Choroid plexus epithelial cell (primary cell): ENCODE data around the gene TMEM86A.

Experiments
- DNase-seq: peaks from one replicate; pipeline ENCODE4 v3.0.0-alpha.2; 2010; ENCODE audit warnings: low read depth
- H3K4me3 ChIP-seq: 2 replicates; pipeline ENCODE4 v1.5.1; 2011; ENCODE audit warnings: low read depth, mild to moderate bottlenecking, control low read depth, low read length, moderate library complexity
- TF ChIP-seq, protein P1 (sequence below): conservative IDR thresholded peaks from 2 replicates; pipeline ENCODE4 v1.5.1; 2011; ENCODE audit warnings: low read depth, mild to moderate bottlenecking, control low read depth, inconsistent platforms, low read length, moderate library complexity

Gene TMEM86A

DNA sequence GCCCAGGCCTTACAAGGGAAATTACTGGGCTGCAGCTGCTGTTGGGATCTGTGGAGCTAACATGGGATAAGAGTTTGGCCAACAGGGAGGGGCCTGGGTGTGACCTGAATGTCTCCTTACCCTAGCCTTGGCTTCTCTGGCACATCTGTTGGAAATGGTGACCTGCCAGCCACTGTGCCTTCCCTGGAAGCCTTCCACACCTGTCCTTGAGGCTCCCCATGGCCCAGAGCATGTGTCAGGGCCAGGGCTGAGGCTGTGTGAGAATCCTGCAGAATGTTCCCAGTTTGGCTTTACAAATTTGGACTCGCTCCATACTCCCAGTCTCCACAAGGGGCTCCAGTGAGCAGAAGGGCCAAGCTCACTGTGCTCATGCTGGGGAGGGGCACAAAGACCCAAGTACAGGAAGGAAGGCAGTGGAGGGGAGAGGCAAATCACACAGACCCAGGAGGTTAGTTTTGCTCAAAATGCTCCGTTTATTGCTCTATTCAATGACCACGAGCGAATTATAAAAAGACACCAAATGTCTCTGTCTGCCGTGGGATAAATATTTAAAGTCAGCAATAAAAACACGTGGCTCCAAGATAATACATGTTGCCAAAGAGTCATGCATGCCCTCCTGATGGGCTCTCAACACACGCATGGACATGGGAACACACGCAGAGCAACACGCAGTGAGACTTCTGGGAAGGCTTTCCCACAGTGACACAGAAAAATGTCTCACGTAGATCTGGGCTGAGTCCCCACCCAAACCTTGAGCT is 29.1 kb downstream of the TMEM86A start:
- peak; percentile 48 for DNase-seq
- no peak overlapping the region for H3K4me3 ChIP-seq
- TF ChIP-seq, protein P1, sequence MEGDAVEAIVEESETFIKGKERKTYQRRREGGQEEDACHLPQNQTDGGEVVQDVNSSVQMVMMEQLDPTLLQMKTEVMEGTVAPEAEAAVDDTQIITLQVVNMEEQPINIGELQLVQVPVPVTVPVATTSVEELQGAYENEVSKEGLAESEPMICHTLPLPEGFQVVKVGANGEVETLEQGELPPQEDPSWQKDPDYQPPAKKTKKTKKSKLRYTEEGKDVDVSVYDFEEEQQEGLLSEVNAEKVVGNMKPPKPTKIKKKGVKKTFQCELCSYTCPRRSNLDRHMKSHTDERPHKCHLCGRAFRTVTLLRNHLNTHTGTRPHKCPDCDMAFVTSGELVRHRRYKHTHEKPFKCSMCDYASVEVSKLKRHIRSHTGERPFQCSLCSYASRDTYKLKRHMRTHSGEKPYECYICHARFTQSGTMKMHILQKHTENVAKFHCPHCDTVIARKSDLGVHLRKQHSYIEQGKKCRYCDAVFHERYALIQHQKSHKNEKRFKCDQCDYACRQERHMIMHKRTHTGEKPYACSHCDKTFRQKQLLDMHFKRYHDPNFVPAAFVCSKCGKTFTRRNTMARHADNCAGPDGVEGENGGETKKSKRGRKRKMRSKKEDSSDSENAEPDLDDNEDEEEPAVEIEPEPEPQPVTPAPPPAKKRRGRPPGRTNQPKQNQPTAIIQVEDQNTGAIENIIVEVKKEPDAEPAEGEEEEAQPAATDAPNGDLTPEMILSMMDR: peak; percentile 86

- H3K4me3 ChIP-seq: no peak overlapping the region
- DNase-seq: no peak
- TF ChIP-seq, protein P1: no peak
Measured at GRCh38 chr11:18728658-18729057, 30.1 kb downstream of the TMEM86A start.

- DNase-seq: no peak
- TF ChIP-seq, protein P1: no peak
- no peak overlapping the region for H3K4me3 ChIP-seq
Measured at GRCh38 chr11:18729426-18729825, 30.8 kb downstream of the TMEM86A start.

- TF ChIP-seq, protein P1: no peak
- no peak for DNase-seq
- no peak overlapping the region for H3K4me3 ChIP-seq
Measured at GRCh38 chr11:18730020-18730419, 31.4 kb downstream of the TMEM86A start.

- H3K4me3 ChIP-seq: no peak overlapping the region
- TF ChIP-seq, protein P1: no peak
- DNase-seq: no peak
Measured at GRCh38 chr11:18731441-18731840, 32.9 kb downstream of the TMEM86A start.

- DNase-seq: peak; percentile 68
- H3K4me3 ChIP-seq: no peak overlapping the region
- TF ChIP-seq, protein P1: peak; percentile 99
Measured at GRCh38 chr11:18731949-18732821, 33.6 kb downstream of the TMEM86A start.
